GM12878 (cell line): Measurements from ENCODE around the gene HOXB2. TPM values are rescaled to one million over a fixed set of nuclear protein-coding genes. Genes with fewer than 3 reads are reported as not detected.

Experiments
- BACH1 ChIP-seq: fragments of 450-650 bp; IDR thresholded peaks from 2 replicates; pipeline ENCODE4 v1.6.1; 2017; ENCODE audit warnings: mild to moderate bottlenecking, borderline replicate concordance
- HCFC1 ChIP-seq: fragments of 150-350 bp; IDR thresholded peaks from 2 replicates; pipeline ENCODE4 v1.6.1; 2014; ENCODE audit warnings: low read length
- MEF2A ChIP-seq: IDR thresholded peaks from 2 replicates; pipeline ENCODE4 v1.6.1; 2011; ENCODE audit warnings: low read depth, mild to moderate bottlenecking, low read length, moderate library complexity; ENCODE audit not compliant: insufficient read depth
- POU2F2 ChIP-seq: IDR thresholded peaks from 3 replicates; pipeline ENCODE4 v1.6.1; 2011; ENCODE audit warnings: low read depth, mild to moderate bottlenecking, low read length, borderline replicate concordance
- polyA plus RNA-seq, 11 experiments: library from polyadenylated mRNA; depleted of rRNA in 4 of 11; unstranded in 6 of 11; stranded (reverse) in 5 of 11; fragments of >200 nt; fragmentation: Nextera tagmentation in 4 of 11; fragmentation: Illumina TruSeq in 1 of 11; extraction: Ambion mirVana in 4 of 11; extraction: Trizol in 1 of 11; gene quantifications; 1 replicate in 1 of 11; 2 replicates in 10 of 11; pipeline versions ENCODE4 v1.2.1 to v1.2.3, GENCODE V29; 2011 to 2016; ENCODE audit warnings: inconsistent platforms in 2 of 11, missing spikeins in 2 of 11, low read depth in 1 of 11
- total RNA-seq, 4 experiments: library from RNA; depleted of rRNA in 3 of 4; stranded (reverse); fragments of >200 nt in 3 of 4; fragmentation: Illumina TruSeq in 1 of 4; extraction: Trizol in 1 of 4; gene quantifications; 2 replicates each; pipeline versions ENCODE4 v1.2.1 to v1.2.3, GENCODE V29; 2013 to 2021
- TF ChIP-seq, protein P1 (sequence below): fragments of 450-650 bp; IDR thresholded peaks from 2 replicates; pipeline ENCODE4 v1.6.1; 2018; ENCODE audit warnings: mild to moderate bottlenecking, low read depth, moderate library complexity; ENCODE audit not compliant: partially characterized antibody
- TF ChIP-seq, protein P2 (sequence below): IDR thresholded peaks from 2 replicates; pipeline ENCODE4 v1.6.1; 2011; ENCODE audit warnings: borderline replicate concordance, low read depth, mild to moderate bottlenecking, moderate library complexity, mixed read lengths, low read length; ENCODE audit not compliant: insufficient read depth; ENCODE audit errors: extremely low read length

The HOXB2 gene
- total and polyA plus RNA-seq, 10 of the 15 experiments (the other 5 are each of a cell fraction or from before 2014, with no cell fraction given): 0.16 to 8.8 (median 2.3) TPM

GRCh38 chr17:48587276-48588073, 42.6 kb upstream of the HOXB2 start (continued):
- TF ChIP-seq, protein P1, sequence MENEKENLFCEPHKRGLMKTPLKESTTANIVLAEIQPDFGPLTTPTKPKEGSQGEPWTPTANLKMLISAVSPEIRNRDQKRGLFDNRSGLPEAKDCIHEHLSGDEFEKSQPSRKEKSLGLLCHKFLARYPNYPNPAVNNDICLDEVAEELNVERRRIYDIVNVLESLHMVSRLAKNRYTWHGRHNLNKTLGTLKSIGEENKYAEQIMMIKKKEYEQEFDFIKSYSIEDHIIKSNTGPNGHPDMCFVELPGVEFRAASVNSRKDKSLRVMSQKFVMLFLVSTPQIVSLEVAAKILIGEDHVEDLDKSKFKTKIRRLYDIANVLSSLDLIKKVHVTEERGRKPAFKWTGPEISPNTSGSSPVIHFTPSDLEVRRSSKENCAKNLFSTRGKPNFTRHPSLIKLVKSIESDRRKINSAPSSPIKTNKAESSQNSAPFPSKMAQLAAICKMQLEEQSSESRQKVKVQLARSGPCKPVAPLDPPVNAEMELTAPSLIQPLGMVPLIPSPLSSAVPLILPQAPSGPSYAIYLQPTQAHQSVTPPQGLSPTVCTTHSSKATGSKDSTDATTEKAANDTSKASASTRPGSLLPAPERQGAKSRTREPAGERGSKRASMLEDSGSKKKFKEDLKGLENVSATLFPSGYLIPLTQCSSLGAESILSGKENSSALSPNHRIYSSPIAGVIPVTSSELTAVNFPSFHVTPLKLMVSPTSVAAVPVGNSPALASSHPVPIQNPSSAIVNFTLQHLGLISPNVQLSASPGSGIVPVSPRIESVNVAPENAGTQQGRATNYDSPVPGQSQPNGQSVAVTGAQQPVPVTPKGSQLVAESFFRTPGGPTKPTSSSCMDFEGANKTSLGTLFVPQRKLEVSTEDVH: no peak
- TF ChIP-seq BACH1 (no peak), MEF2A (no peak), HCFC1 (no peak), POU2F2 (no peak)
- TF ChIP-seq, protein P2, sequence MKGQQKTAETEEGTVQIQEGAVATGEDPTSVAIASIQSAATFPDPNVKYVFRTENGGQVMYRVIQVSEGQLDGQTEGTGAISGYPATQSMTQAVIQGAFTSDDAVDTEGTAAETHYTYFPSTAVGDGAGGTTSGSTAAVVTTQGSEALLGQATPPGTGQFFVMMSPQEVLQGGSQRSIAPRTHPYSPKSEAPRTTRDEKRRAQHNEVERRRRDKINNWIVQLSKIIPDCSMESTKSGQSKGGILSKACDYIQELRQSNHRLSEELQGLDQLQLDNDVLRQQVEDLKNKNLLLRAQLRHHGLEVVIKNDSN: no peak
